Osteocyte (in vitro differentiated cells): ENCODE results near the gene FAM227B. TPM values are rescaled to one million over a fixed set of nuclear protein-coding genes. Genes with fewer than 3 reads are reported as not detected.

Source experiments
- DNase-seq: peaks from one replicate; pipeline ENCODE4 v3.0.0; 2021; ENCODE audit warnings: mixed read lengths; ENCODE audit not compliant: unreplicated experiment; ENCODE audit errors: extremely low spot score
- H3K27ac Mint-ChIP-seq: one replicate; pipeline ENCODE4 v1.8.0; 2021; ENCODE audit warnings: mild to moderate bottlenecking, mixed read lengths; ENCODE audit not compliant: unreplicated experiment
- H3K27me3 Mint-ChIP-seq: one replicate; pipeline ENCODE4 v1.8.0; 2021; ENCODE audit warnings: mixed read lengths; ENCODE audit not compliant: unreplicated experiment
- H3K36me3 Mint-ChIP-seq: one replicate; pipeline ENCODE4 v1.8.0; 2021; ENCODE audit warnings: mixed read lengths; ENCODE audit not compliant: unreplicated experiment
- H3K4me1 Mint-ChIP-seq: one replicate; pipeline ENCODE4 v1.8.0; 2021; ENCODE audit warnings: mixed read lengths; ENCODE audit not compliant: unreplicated experiment
- H3K4me3 Mint-ChIP-seq: one replicate; pipeline ENCODE4 v1.8.0; 2021; ENCODE audit warnings: mild to moderate bottlenecking, moderate library complexity, mixed read lengths; ENCODE audit not compliant: unreplicated experiment
- H3K9me3 Mint-ChIP-seq: one replicate; pipeline ENCODE4 v1.8.0; 2021; ENCODE audit warnings: mixed read lengths; ENCODE audit not compliant: unreplicated experiment
- total RNA-seq: library from RNA; stranded (reverse); gene quantifications from 2 replicates; pipeline ENCODE4 v1.2.1, GENCODE V29; 2021
- TF ChIP-seq, protein P1 (sequence below): fragments of 200-600 bp; sonication (generic); IDR thresholded peaks from 2 replicates; pipeline ENCODE4 v1.5.0; 2021; ENCODE audit warnings: antibody characterized with exemption, mild to moderate bottlenecking, moderate library complexity

The FAM227B gene
- total RNA-seq, 1 donor from 2014 or later: 3.0 TPM

GRCh38 chr15:49645277-49645676, 24.7 kb upstream of the FAM227B start:
- no peak overlapping the region for H3K4me3 Mint-ChIP-seq
- peak overlapping the region; percentile 11 for H3K27ac Mint-ChIP-seq
- TF ChIP-seq, protein P1, sequence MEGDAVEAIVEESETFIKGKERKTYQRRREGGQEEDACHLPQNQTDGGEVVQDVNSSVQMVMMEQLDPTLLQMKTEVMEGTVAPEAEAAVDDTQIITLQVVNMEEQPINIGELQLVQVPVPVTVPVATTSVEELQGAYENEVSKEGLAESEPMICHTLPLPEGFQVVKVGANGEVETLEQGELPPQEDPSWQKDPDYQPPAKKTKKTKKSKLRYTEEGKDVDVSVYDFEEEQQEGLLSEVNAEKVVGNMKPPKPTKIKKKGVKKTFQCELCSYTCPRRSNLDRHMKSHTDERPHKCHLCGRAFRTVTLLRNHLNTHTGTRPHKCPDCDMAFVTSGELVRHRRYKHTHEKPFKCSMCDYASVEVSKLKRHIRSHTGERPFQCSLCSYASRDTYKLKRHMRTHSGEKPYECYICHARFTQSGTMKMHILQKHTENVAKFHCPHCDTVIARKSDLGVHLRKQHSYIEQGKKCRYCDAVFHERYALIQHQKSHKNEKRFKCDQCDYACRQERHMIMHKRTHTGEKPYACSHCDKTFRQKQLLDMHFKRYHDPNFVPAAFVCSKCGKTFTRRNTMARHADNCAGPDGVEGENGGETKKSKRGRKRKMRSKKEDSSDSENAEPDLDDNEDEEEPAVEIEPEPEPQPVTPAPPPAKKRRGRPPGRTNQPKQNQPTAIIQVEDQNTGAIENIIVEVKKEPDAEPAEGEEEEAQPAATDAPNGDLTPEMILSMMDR: no peak
- peaks cover 14% of the 10 kb centered on the region for H3K36me3 Mint-ChIP-seq
- peaks cover 14% of the 10 kb centered on the region for H3K4me1 Mint-ChIP-seq
- H3K9me3 Mint-ChIP-seq: no peaks in the 10 kb centered on the region
- no peaks in the 10 kb centered on the region for H3K27me3 Mint-ChIP-seq
- DNase-seq: no peak

GRCh38 chr15:49644364-49644794, 23.8 kb upstream of the FAM227B start:
- Mint-ChIP-seq H3K27me3 (no peaks in the 10 kb centered on the region), H3K36me3 (peaks cover 14% of the 10 kb centered on the region), H3K4me3 (no peak overlapping the region), H3K9me3 (no peaks in the 10 kb centered on the region), H3K27ac (no peak overlapping the region), H3K4me1 (peaks cover 14% of the 10 kb centered on the region)
- no peak for DNase-seq
- TF ChIP-seq, protein P1: no peak

GRCh38 chr15:49637857-49638256, 17.2 kb upstream of the FAM227B start:
- no peak for DNase-seq
- H3K4me3 Mint-ChIP-seq: no peak overlapping the region
- H3K9me3 Mint-ChIP-seq: no peaks in the 10 kb centered on the region
- H3K4me1 Mint-ChIP-seq: peaks cover 9% of the 10 kb centered on the region
- peaks cover 30% of the 10 kb centered on the region for H3K36me3 Mint-ChIP-seq
- H3K27me3 Mint-ChIP-seq: no peaks in the 10 kb centered on the region
- no peak overlapping the region for H3K27ac Mint-ChIP-seq
- TF ChIP-seq, protein P1: no peak

DNA sequence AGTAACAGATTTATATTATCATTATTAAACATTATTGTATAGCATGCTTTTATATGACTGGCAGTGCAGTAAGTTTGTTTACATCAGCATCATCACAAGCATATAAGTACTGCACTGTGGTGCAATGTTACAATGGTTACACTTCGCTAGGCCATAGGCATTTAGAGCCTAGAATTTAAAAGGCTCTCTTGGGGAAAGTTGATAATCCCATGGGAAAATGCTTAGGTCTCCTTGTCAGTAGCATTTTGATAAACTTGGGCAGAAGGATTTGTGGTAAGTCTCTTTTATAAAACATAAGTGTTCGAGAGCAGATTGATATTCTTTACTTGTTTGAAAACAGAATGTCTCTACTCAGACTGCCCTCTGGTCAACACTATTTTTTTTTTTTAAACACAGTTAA, 7.8 kb upstream of the FAM227B start:
- H3K9me3 Mint-ChIP-seq: no peaks in the 10 kb centered on the region
- H3K36me3 Mint-ChIP-seq: peaks cover 17% of the 10 kb centered on the region
- TF ChIP-seq, protein P1: no peak
- DNase-seq: no peak
- H3K27me3 Mint-ChIP-seq: no peaks in the 10 kb centered on the region
- no peak overlapping the region for H3K4me3 Mint-ChIP-seq
- H3K4me1 Mint-ChIP-seq: peaks cover 45% of the 10 kb centered on the region
- H3K27ac Mint-ChIP-seq: no peak overlapping the region

DNA sequence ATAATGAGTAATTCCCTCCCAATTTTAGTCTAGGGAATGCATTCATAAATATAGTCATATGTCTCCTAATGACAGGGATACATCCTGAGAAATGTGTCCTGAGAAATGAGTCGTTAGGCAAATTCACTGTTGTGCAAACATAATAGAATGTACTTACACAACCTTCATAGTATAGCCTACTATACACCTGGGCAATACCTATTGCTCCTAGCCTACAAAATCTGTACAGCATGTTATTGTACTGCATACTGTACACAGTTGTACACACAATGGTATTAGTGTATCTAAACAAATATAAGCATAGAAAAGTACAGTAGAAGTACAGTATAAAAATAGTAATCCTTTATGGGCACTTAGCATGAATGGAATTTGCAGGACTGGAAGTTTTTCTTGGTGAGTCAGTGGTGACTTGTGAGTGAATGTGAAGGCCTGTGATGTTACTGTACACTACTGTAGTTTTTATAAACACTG, 6.8 kb upstream of the FAM227B start:
- Mint-ChIP-seq H3K4me1 (peaks cover 54% of the 10 kb centered on the region), H3K27me3 (no peaks in the 10 kb centered on the region), H3K27ac (no peak overlapping the region), H3K36me3 (peaks cover 17% of the 10 kb centered on the region), H3K4me3 (no peak overlapping the region), H3K9me3 (no peaks in the 10 kb centered on the region)
- TF ChIP-seq, protein P1: no peak
- DNase-seq: no peak
